ENCODE data around the gene GABBR2. TPM values are rescaled to one million over a fixed set of nuclear protein-coding genes. Genes with fewer than 3 reads are reported as not detected.

GABBR2 gene
- total RNA-seq, 1 experiment from 2014 or later = 0.33 TPM

- TF ChIP-seq CTCF (IDR thresholded peaks at IDR 0.05; ENCODE audit: unreplicated experiment) = no peak
- Mint-ChIP-seq H3K27me3 (ENCODE audit: unreplicated experiment) (peaks cover 23% of the 10 kb centered on the region), H3K4me3 (ENCODE audit: low read depth, unreplicated experiment) (no peak overlapping the region), H3K36me3 (ENCODE audit: insufficient read depth, unreplicated experiment) (no peaks in the 10 kb centered on the region), H3K4me1 (ENCODE audit: low read depth, unreplicated experiment) (peaks cover 7% of the 10 kb centered on the region), H3K9me3 (ENCODE audit: low read depth, unreplicated experiment) (peaks cover 4% of the 10 kb centered on the region), H3K27ac (ENCODE audit: unreplicated experiment) (no peak overlapping the region)
- intact Hi-C loops (cut with micrococcal nuclease; ENCODE audit: unreplicated experiment) = no loop called here
- CTCF ChIA-PET = no interaction called here
- DNase-seq = no peak
- no TSS peak for BruUV-seq (replicated peaks)
Measured at GRCh38 chr9:98369896-98370295, 338.8 kb downstream of the GABBR2 start.

- intact Hi-C loops (cut with micrococcal nuclease; ENCODE audit: unreplicated experiment) = no loop called here
- Mint-ChIP-seq H3K4me3 (ENCODE audit: low read depth, unreplicated experiment) (no peak overlapping the region), H3K36me3 (ENCODE audit: insufficient read depth, unreplicated experiment) (no peaks in the 10 kb centered on the region), H3K9me3 (ENCODE audit: low read depth, unreplicated experiment) (peaks cover 4% of the 10 kb centered on the region), H3K4me1 (ENCODE audit: low read depth, unreplicated experiment) (peaks cover 3% of the 10 kb centered on the region), H3K27me3 (ENCODE audit: unreplicated experiment) (peaks cover 23% of the 10 kb centered on the region), H3K27ac (ENCODE audit: unreplicated experiment) (no peak overlapping the region)
- CTCF ChIA-PET = no interaction called here
- TF ChIP-seq CTCF (IDR thresholded peaks at IDR 0.05; ENCODE audit: unreplicated experiment) = no peak
- BruUV-seq (replicated peaks) = no TSS peak
- no peak for DNase-seq
Measured at GRCh38 chr9:98369471-98369870, 339.3 kb downstream of the GABBR2 start.

GRCh38 chr9:98369066-98369425, 339.7 kb downstream of the GABBR2 start:
- TF ChIP-seq CTCF (IDR thresholded peaks at IDR 0.05; ENCODE audit: unreplicated experiment) = no peak
- Mint-ChIP-seq H3K27me3 (ENCODE audit: unreplicated experiment) (peaks cover 23% of the 10 kb centered on the region), H3K9me3 (ENCODE audit: low read depth, unreplicated experiment) (peaks cover 4% of the 10 kb centered on the region), H3K4me1 (ENCODE audit: low read depth, unreplicated experiment) (no peaks in the 10 kb centered on the region), H3K27ac (ENCODE audit: unreplicated experiment) (no peak overlapping the region), H3K36me3 (ENCODE audit: insufficient read depth, unreplicated experiment) (no peaks in the 10 kb centered on the region), H3K4me3 (ENCODE audit: low read depth, unreplicated experiment) (no peak overlapping the region)
- intact Hi-C loops (cut with micrococcal nuclease; ENCODE audit: unreplicated experiment) = no loop called here
- no TSS peak for BruUV-seq (replicated peaks)
- no peak for DNase-seq
- CTCF ChIA-PET = no interaction called here

GRCh38 chr9:98368366-98369065, 340.2 kb downstream of the GABBR2 start:
- H3K36me3 Mint-ChIP-seq (ENCODE audit: insufficient read depth, unreplicated experiment) = no peaks in the 10 kb centered on the region
- no peak for TF ChIP-seq CTCF (IDR thresholded peaks at IDR 0.05; ENCODE audit: unreplicated experiment)
- H3K27me3 Mint-ChIP-seq (ENCODE audit: unreplicated experiment) = peaks cover 23% of the 10 kb centered on the region
- DNase-seq = no peak
- no TSS peak for BruUV-seq (replicated peaks)
- peaks cover 4% of the 10 kb centered on the region for H3K9me3 Mint-ChIP-seq (ENCODE audit: low read depth, unreplicated experiment)
- no peak overlapping the region for H3K27ac Mint-ChIP-seq (ENCODE audit: unreplicated experiment)
- no peaks in the 10 kb centered on the region for H3K4me1 Mint-ChIP-seq (ENCODE audit: low read depth, unreplicated experiment)
- intact Hi-C loops (cut with micrococcal nuclease; ENCODE audit: unreplicated experiment) = no loop called here
- no peak overlapping the region for H3K4me3 Mint-ChIP-seq (ENCODE audit: low read depth, unreplicated experiment)
- CTCF ChIA-PET = no interaction called here
